ENCODE measurements around the gene SIX1. TPM values are rescaled to one million over a fixed set of nuclear protein-coding genes. Genes with fewer than 3 reads are reported as not detected.

The SIX1 gene
- total and polyA plus RNA-seq, 2 experiments from 2014 or later = 0.35 to 0.71 TPM

- no peaks in the 10 kb centered on the region for H3K4me1 ChIP-seq (ENCODE audit: insufficient read depth)
- Mint-ChIP-seq H3K4me1 (no peaks in the 10 kb centered on the region), H3K27me3 (ENCODE audit: insufficient read depth, low read depth, poor library complexity) (peaks cover 3% of the 10 kb centered on the region), H3K4me3 (no peak overlapping the region), H3K36me3 (ENCODE audit: low read depth) (no peaks in the 10 kb centered on the region; the same call in 2 of the 3 replicates), H3K27ac (no peak overlapping the region), H3K9me3 (no peaks in the 10 kb centered on the region)
- H3K4me3 ChIP-seq = no peak overlapping the region
- H4K20me1 ChIP-seq (replicated peaks; ENCODE audit: insufficient read depth) = no peaks in the 10 kb centered on the region
- no peak overlapping the region for H3K27ac ChIP-seq (ENCODE audit: low read depth)
- no peaks in the 10 kb centered on the region for H3K9me2 ChIP-seq (ENCODE audit: insufficient read depth)
- TF ChIP-seq REST (IDR thresholded peaks at IDR 0.05; ENCODE audit: unreplicated experiment) (no peak), JUNB (IDR thresholded peaks at IDR 0.05; ENCODE audit: unreplicated experiment) (no peak), ETS1 (IDR thresholded peaks at IDR 0.05) (no peak), CREB1 (CRISPR knock-in tag; IDR thresholded peaks at IDR 0.05; ENCODE audit: low read depth) (no peak), EZH2phosphoT487 (IDR thresholded peaks at IDR 0.05; ENCODE audit: unreplicated experiment) (no peak), STAT1 (IDR thresholded peaks at IDR 0.05; ENCODE audit: unreplicated experiment) (no peak), ZNF114 (CRISPR knock-in tag; IDR thresholded peaks at IDR 0.05) (no peak), ZNF462 (CRISPR knock-in tag; IDR thresholded peaks at IDR 0.05) (no peak), POLR2AphosphoS5 (IDR thresholded peaks at IDR 0.05; ENCODE audit: low read depth) (no peak), CTCF (conservative IDR thresholded peaks at IDR 0.05; ENCODE audit: low read depth in 2 of 2) (no peak), NANOG (IDR thresholded peaks at IDR 0.05; ENCODE audit: borderline replicate concordance) (no peak), EZH2 (IDR thresholded peaks at IDR 0.05; ENCODE audit: low read depth, unreplicated experiment) (no peak)
- no peaks in the 10 kb centered on the region for H3K27me3 ChIP-seq (ENCODE audit: insufficient read depth)
- DNase-seq (ENCODE audit: low spot score) = no peak
- H3K4me2 ChIP-seq = no peak overlapping the region
- H3F3A ChIP-seq (replicated peaks; ENCODE audit: low read depth) = no peaks in the 10 kb centered on the region
- ATAC-seq = no peak
- H3K79me2 ChIP-seq (replicated peaks; ENCODE audit: insufficient read depth) = no peaks in the 10 kb centered on the region
- H3K36me3 ChIP-seq (ENCODE audit: insufficient read depth) = no peaks in the 10 kb centered on the region
- H2AFZ ChIP-seq = no peak overlapping the region
These were observed 19.3 kb upstream of the SIX1 start for GRCh38 chr14:60668431-60669112.
